ENCODE results near the gene SUSD4. TPM values are rescaled to one million over a fixed set of nuclear protein-coding genes. Genes with fewer than 3 reads are reported as not detected.

Gene SUSD4
- total and polyA plus RNA-seq, 9 of the 15 experiments (the other 6 are each of a cell fraction or from before 2014, with no cell fraction given), result 0.06 to 1.7 (median 0.09) TPM; not detected in 4

GRCh38 chr1:223186800-223187199 lies 177.2 kb downstream of the SUSD4 start:
- H2AFZ ChIP-seq (ENCODE audit: low read depth, low read length), result no peak overlapping the region
- H3K4me1 ChIP-seq (replicated peaks in 1 of 2; ENCODE audit: control insufficient read depth in 2 of 2, insufficient read depth in 2 of 2, low read length in 2 of 2), result no peaks in the 10 kb centered on the region
- H4K20me1 ChIP-seq (replicated peaks; ENCODE audit: control insufficient read depth, insufficient read depth, low read length), result no peaks in the 10 kb centered on the region
- ChIA-PET POLR2A (interaction anchor here (0.6 to 2.0 kb wide), 2 partner anchors 11 to 358 kb away, joined by 3 to 6 read pairs; no protein-coding TSS in a partner anchor), CTCF (ENCODE audit: low intra/inter-chr PET ratio) (no interaction called here)
- in situ Hi-C loops (cut with MboI), result no loop called here
- no peaks in the 10 kb centered on the region for H3K79me2 ChIP-seq (ENCODE audit: control insufficient read depth, insufficient read depth, low read length)
- H3K27me3 ChIP-seq (ENCODE audit: control insufficient read depth in 2 of 2, insufficient read depth in 2 of 2, low read length in 2 of 2), result no peaks in the 10 kb centered on the region; a peak in 1 of 5 replicates
- H3K4me2 ChIP-seq (ENCODE audit: insufficient read depth, low read length), result no peak overlapping the region
- no peak for FAIRE-seq
- H3K9me3 ChIP-seq (replicated peaks; ENCODE audit: control insufficient read depth, insufficient read depth, low read depth, low read length), result no peaks in the 10 kb centered on the region
- 18% methylated on average over 3 of the region's 3 CpGs for WGBS (ENCODE audit: insufficient coverage, low coverage, missing lambda C conversion rate)
- no TSS peak for BruUV-seq (replicated peaks)
- no peaks in the 10 kb centered on the region for H3K36me3 ChIP-seq (ENCODE audit: control insufficient read depth, insufficient read depth, low read length)
- no peak for ATAC-seq
- H3K9me1 ChIP-seq (ENCODE audit: control insufficient read depth, insufficient read depth, low read length), result no peaks in the 10 kb centered on the region
- H3K4me3 ChIP-seq, result no peak overlapping the region
- intact Hi-C loops (cut with micrococcal nuclease), result no loop called here
- no peak overlapping the region for H3K27ac ChIP-seq (ENCODE audit: extremely low read depth, low read depth, low read length)
- no peak for DNase-seq (ENCODE audit: extremely low read depth in 1 of 4, low spot score in 3 of 4)
- no peak overlapping the region for H3K9ac ChIP-seq (ENCODE audit: insufficient read depth in 1 of 2, low read depth in 2 of 2, low read length in 2 of 2)
- TF ChIP-seq TAF9B (IDR thresholded peaks at IDR 0.05; ENCODE audit: partially characterized antibody) (no peak), SRSF1 (IDR thresholded peaks at IDR 0.05; ENCODE audit: low read depth, low read length) (no peak), AFF1 (IDR thresholded peaks at IDR 0.05; ENCODE audit: low read depth in 1 of 2, partially characterized antibody in 2 of 2) (no peak), ZMIZ1 (IDR thresholded peaks at IDR 0.05; ENCODE audit: low read depth in 2 of 2, low read length in 2 of 2) (no peak), POLR3G (IDR thresholded peaks at IDR 0.05; ENCODE audit: extremely low read depth, insufficient read length, insufficient replicate concordance) (no peak), HMG20A (CRISPR knock-in tag; conservative IDR thresholded peaks at IDR 0.05) (no peak), HCFC1 (IDR thresholded peaks at IDR 0.05; ENCODE audit: low read depth, low read length) (no peak), ZBTB17 (CRISPR knock-in tag; IDR thresholded peaks at IDR 0.05) (no peak), THRAP3 (IDR thresholded peaks at IDR 0.05; ENCODE audit: borderline replicate concordance) (no peak), EP400 (IDR thresholded peaks at IDR 0.05) (no peak), PPARD (CRISPR knock-in tag; IDR thresholded peaks at IDR 0.05) (no peak), ZNF121 (CRISPR knock-in tag; conservative IDR thresholded peaks at IDR 0.05) (no peak)

Measured in K562 (cell line).